ENCODE data around the gene ALLC.
"Not testable (repeated sequence)": the region's sequence is repeated elsewhere in the genome, so short reads cannot be mapped to it uniquely, and the experiment has no call there.

Gene ALLC

GRCh38 chr2:3626118-3626811, 31.7 kb upstream of the ALLC start:
- DNase-seq (ENCODE audit: low read depth), result no peak

GRCh38 chr2:3626812-3627499, 31.0 kb upstream of the ALLC start:
- no peak for DNase-seq (ENCODE audit: low read depth)

- no peak for DNase-seq (ENCODE audit: low read depth)
Observed at GRCh38 chr2:3627500-3628100, 30.4 kb upstream of the ALLC start.

- DNase-seq (ENCODE audit: low read depth), result no peak
Observed at GRCh38 chr2:3628241-3628679, 29.7 kb upstream of the ALLC start.

- no peak for DNase-seq (ENCODE audit: low read depth)
Observed at GRCh38 chr2:3628800-3629199, 29.2 kb upstream of the ALLC start.

- no peak for DNase-seq (ENCODE audit: low read depth)
Observed at GRCh38 chr2:3630631-3631030, 27.4 kb upstream of the ALLC start.

GRCh38 chr2:3631161-3631850, 26.7 kb upstream of the ALLC start:
- no peak for DNase-seq (ENCODE audit: low read depth)

- DNase-seq (ENCODE audit: low read depth), result no peak
Observed at GRCh38 chr2:3631851-3632659, 25.9 kb upstream of the ALLC start.

- no peak for DNase-seq (ENCODE audit: low read depth)
Observed at GRCh38 chr2:3633089-3633981, 24.7 kb upstream of the ALLC start.

GRCh38 chr2:3633982-3634595, 23.9 kb upstream of the ALLC start:
- no peak for DNase-seq (ENCODE audit: low read depth)

- DNase-seq (ENCODE audit: low read depth), result no peak
Observed at GRCh38 chr2:3634596-3635121, 23.3 kb upstream of the ALLC start.

GRCh38 chr2:3635171-3635974, 22.6 kb upstream of the ALLC start:
- DNase-seq (ENCODE audit: low read depth), result no peak

- DNase-seq (ENCODE audit: low read depth), result not testable (repeated sequence)
Observed at GRCh38 chr2:3635975-3636327, 22.0 kb upstream of the ALLC start.

- no peak for DNase-seq (ENCODE audit: low read depth)
Observed at GRCh38 chr2:3636586-3637310, 21.3 kb upstream of the ALLC start.

GRCh38 chr2:3637311-3637675, 20.7 kb upstream of the ALLC start:
- DNase-seq (ENCODE audit: low read depth), result no peak

GRCh38 chr2:3637692-3638455, 20.1 kb upstream of the ALLC start:
- DNase-seq (ENCODE audit: low read depth), result no peak

- DNase-seq (ENCODE audit: low read depth), result no peak
Observed at GRCh38 chr2:3638456-3638810, 19.6 kb upstream of the ALLC start.

GRCh38 chr2:3639015-3639630, 18.9 kb upstream of the ALLC start:
- DNase-seq (ENCODE audit: low read depth), result no peak
